Measurements from ENCODE around the gene CGAS.

GRCh38 chr6:73394577-73395354 is 57.3 kb downstream of the CGAS start, which contains the start of gene DDX43:
- TF ChIP-seq POLR2A (IDR thresholded peaks at IDR 0.05) (no peak), CTCF (IDR thresholded peaks at IDR 0.05) (no peak)
